H1 (cell line): ENCODE data around the gene GPRIN3. TPM values are rescaled to one million over a fixed set of nuclear protein-coding genes. Genes with fewer than 3 reads are reported as not detected.

Experiments
- CBX8 ChIP-seq: fragments of 300-800, 300-1000 bp; sonication (generic); IDR thresholded peaks from 2 replicates; pipeline ENCODE4 v1.7.1; 2016; ENCODE audit warnings: low read depth, low read length, borderline replicate concordance
- EZH2 ChIP-seq: fragments of 200-600 bp; sonication (generic); IDR thresholded peaks from 2 replicates; pipeline ENCODE4 v1.7.1; 2012; ENCODE audit warnings: low read depth, mild to moderate bottlenecking, moderate library complexity, low read length, inconsistent platforms; ENCODE audit not compliant: severe bottlenecking
- FOSL1 ChIP-seq: IDR thresholded peaks from 2 replicates; pipeline ENCODE4 v1.6.1; 2011; ENCODE audit warnings: mild to moderate bottlenecking, low read depth, low read length, moderate library complexity; ENCODE audit not compliant: insufficient read depth
- GABPA ChIP-seq: IDR thresholded peaks from 2 replicates; pipeline ENCODE4 v1.6.1; 2011; ENCODE audit warnings: mild to moderate bottlenecking, low read length, moderate library complexity, borderline replicate concordance; ENCODE audit not compliant: insufficient read depth
- RFX5 ChIP-seq: IDR thresholded peaks from 2 replicates; pipeline ENCODE4 v1.6.1; 2011; ENCODE audit warnings: low read depth, low read length, improper control_type of control experiment, borderline replicate concordance
- SIN3A ChIP-seq, 2 experiments: IDR thresholded peaks in 1 of 2; conservative IDR thresholded peaks in 1 of 2; 2 replicates each; pipeline ENCODE4 v1.6.1; 2011 to 2012; ENCODE audit warnings: low read length in 2 of 2, improper control_type of control experiment in 1 of 2, low read depth in 1 of 2, mild to moderate bottlenecking in 1 of 2
- SP1 ChIP-seq: IDR thresholded peaks from 2 replicates; pipeline ENCODE4 v1.6.1; 2011; ENCODE audit warnings: low read depth, low read length
- polyA plus RNA-seq, 7 experiments: library from polyadenylated mRNA; depleted of rRNA in 3 of 7; stranded (reverse) in 5 of 7; unstranded in 2 of 7; fragments of >200 nt in 5 of 7; fragments of 200-250 nt in 2 of 7; gene quantifications; 1 replicate in 5 of 7; 2 replicates in 1 of 7; 4 replicates in 1 of 7; pipeline versions ENCODE4 v1.2.1 to v1.2.3, GENCODE V29; 2011 to 2013; ENCODE audit warnings: missing spikeins in 2 of 7, mixed read lengths in 2 of 7
- total RNA-seq: library from RNA; stranded (reverse); fragmentation: NEBNext Ultra II Directional; extraction: Animal tissue kit (Norgen Biotek cat#: 25700); gene quantifications from 2 replicates; pipeline ENCODE4 v1.2.1, GENCODE V29; 2021
- TF ChIP-seq, protein P1 (sequence below): fragments of 300-600 bp; sonication (generic); IDR thresholded peaks from 2 replicates; pipeline ENCODE4 v1.7.1; 2012; ENCODE audit warnings: low read length, moderate library complexity, mild to moderate bottlenecking, inconsistent platforms; ENCODE audit not compliant: insufficient replicate concordance
- TF ChIP-seq, protein P2 (sequence below): IDR thresholded peaks from 2 replicates; pipeline ENCODE4 v1.6.1; 2012; ENCODE audit warnings: low read length, inconsistent platforms

GPRIN3 gene
- total and polyA plus RNA-seq, 2 of the 8 experiments (the other 6 are each of a cell fraction or from before 2014, with no cell fraction given): 0.17 to 1.4 TPM

DNA sequence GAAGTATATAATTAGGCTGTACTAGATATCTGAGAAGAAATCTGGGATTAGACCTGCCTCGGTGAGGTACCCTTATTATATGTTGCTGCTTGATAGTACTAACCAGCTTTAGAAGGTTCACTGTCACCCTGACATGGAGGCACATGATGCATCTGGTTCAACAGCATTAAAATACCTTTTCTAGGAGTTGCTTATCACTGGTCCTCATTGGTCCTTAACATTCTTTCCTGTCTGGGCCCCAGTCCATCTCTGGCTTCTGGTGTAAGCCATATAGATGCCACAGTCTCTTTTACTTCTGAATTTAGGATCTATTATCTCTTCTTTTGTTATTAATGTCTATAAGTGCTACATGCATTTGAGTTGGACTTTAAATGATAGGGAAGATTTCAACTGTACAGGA, 40.2 kb downstream of the GPRIN3 start (continued):
- TF ChIP-seq, protein P1, sequence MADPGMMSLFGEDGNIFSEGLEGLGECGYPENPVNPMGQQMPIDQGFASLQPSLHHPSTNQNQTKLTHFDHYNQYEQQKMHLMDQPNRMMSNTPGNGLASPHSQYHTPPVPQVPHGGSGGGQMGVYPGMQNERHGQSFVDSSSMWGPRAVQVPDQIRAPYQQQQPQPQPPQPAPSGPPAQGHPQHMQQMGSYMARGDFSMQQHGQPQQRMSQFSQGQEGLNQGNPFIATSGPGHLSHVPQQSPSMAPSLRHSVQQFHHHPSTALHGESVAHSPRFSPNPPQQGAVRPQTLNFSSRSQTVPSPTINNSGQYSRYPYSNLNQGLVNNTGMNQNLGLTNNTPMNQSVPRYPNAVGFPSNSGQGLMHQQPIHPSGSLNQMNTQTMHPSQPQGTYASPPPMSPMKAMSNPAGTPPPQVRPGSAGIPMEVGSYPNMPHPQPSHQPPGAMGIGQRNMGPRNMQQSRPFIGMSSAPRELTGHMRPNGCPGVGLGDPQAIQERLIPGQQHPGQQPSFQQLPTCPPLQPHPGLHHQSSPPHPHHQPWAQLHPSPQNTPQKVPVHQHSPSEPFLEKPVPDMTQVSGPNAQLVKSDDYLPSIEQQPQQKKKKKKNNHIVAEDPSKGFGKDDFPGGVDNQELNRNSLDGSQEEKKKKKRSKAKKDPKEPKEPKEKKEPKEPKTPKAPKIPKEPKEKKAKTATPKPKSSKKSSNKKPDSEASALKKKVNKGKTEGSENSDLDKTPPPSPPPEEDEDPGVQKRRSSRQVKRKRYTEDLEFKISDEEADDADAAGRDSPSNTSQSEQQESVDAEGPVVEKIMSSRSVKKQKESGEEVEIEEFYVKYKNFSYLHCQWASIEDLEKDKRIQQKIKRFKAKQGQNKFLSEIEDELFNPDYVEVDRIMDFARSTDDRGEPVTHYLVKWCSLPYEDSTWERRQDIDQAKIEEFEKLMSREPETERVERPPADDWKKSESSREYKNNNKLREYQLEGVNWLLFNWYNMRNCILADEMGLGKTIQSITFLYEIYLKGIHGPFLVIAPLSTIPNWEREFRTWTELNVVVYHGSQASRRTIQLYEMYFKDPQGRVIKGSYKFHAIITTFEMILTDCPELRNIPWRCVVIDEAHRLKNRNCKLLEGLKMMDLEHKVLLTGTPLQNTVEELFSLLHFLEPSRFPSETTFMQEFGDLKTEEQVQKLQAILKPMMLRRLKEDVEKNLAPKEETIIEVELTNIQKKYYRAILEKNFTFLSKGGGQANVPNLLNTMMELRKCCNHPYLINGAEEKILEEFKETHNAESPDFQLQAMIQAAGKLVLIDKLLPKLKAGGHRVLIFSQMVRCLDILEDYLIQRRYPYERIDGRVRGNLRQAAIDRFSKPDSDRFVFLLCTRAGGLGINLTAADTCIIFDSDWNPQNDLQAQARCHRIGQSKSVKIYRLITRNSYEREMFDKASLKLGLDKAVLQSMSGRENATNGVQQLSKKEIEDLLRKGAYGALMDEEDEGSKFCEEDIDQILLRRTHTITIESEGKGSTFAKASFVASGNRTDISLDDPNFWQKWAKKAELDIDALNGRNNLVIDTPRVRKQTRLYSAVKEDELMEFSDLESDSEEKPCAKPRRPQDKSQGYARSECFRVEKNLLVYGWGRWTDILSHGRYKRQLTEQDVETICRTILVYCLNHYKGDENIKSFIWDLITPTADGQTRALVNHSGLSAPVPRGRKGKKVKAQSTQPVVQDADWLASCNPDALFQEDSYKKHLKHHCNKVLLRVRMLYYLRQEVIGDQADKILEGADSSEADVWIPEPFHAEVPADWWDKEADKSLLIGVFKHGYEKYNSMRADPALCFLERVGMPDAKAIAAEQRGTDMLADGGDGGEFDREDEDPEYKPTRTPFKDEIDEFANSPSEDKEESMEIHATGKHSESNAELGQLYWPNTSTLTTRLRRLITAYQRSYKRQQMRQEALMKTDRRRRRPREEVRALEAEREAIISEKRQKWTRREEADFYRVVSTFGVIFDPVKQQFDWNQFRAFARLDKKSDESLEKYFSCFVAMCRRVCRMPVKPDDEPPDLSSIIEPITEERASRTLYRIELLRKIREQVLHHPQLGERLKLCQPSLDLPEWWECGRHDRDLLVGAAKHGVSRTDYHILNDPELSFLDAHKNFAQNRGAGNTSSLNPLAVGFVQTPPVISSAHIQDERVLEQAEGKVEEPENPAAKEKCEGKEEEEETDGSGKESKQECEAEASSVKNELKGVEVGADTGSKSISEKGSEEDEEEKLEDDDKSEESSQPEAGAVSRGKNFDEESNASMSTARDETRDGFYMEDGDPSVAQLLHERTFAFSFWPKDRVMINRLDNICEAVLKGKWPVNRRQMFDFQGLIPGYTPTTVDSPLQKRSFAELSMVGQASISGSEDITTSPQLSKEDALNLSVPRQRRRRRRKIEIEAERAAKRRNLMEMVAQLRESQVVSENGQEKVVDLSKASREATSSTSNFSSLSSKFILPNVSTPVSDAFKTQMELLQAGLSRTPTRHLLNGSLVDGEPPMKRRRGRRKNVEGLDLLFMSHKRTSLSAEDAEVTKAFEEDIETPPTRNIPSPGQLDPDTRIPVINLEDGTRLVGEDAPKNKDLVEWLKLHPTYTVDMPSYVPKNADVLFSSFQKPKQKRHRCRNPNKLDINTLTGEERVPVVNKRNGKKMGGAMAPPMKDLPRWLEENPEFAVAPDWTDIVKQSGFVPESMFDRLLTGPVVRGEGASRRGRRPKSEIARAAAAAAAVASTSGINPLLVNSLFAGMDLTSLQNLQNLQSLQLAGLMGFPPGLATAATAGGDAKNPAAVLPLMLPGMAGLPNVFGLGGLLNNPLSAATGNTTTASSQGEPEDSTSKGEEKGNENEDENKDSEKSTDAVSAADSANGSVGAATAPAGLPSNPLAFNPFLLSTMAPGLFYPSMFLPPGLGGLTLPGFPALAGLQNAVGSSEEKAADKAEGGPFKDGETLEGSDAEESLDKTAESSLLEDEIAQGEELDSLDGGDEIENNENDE: no peak
- TF ChIP-seq, protein P2, sequence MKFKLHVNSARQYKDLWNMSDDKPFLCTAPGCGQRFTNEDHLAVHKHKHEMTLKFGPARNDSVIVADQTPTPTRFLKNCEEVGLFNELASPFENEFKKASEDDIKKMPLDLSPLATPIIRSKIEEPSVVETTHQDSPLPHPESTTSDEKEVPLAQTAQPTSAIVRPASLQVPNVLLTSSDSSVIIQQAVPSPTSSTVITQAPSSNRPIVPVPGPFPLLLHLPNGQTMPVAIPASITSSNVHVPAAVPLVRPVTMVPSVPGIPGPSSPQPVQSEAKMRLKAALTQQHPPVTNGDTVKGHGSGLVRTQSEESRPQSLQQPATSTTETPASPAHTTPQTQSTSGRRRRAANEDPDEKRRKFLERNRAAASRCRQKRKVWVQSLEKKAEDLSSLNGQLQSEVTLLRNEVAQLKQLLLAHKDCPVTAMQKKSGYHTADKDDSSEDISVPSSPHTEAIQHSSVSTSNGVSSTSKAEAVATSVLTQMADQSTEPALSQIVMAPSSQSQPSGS: no peak
- TF ChIP-seq FOSL1: no peak
- TF ChIP-seq EZH2: no peak
- TF ChIP-seq GABPA: no peak
- no peak for TF ChIP-seq SIN3A (conservative IDR thresholded peaks at IDR 0.05 in 1 of 2, IDR thresholded peaks at IDR 0.05 in 1 of 2; ENCODE audit: low read depth in 1 of 2, low read length in 2 of 2)
- TF ChIP-seq SP1: no peak
- TF ChIP-seq RFX5: no peak
- no peak for TF ChIP-seq CBX8
